Panc1 (cell line): ENCODE measurements around the gene B3GALT5. TPM values are rescaled to one million over a fixed set of nuclear protein-coding genes. Genes with fewer than 3 reads are reported as not detected.

Experiments used
- ATAC-seq: fragments of 200-7000 bp; cut with Tn5 transposase; 2 replicates; pipeline ENCODE4 v1.9.1; 2020; ENCODE audit warnings: mild to moderate bottlenecking, moderate library complexity
- BruUV-seq: library from RNA; stranded (reverse); fragments of 400-500 nt; replicated peaks from 2 replicates; lab custom pipeline; 2021; lab: Mats Ljungman, UMichigan
- CTCF ChIA-PET: fragments of 300-600 bp; sonication (Branson Sonifier 250); formaldehyde crosslinking; loops from one replicate; lab custom pipeline; 2022; ENCODE audit warnings: antibody characterized with exemption; lab: Charles Lee
- POLR2A ChIA-PET: fragments of 300-600 bp; sonication (Branson Sonifier 250); formaldehyde crosslinking; loops from one replicate; lab custom pipeline; 2022; ENCODE audit warnings: antibody characterized with exemption; lab: Charles Lee
- DNase-seq: peaks from one replicate; pipeline ENCODE4 v3.0.0-alpha.2; 2010; ENCODE audit warnings: low read depth, low spot score
- H3K27ac ChIP-seq: 2 replicates; pipeline ENCODE4 v1.5.1; 2011; ENCODE audit warnings: mild to moderate bottlenecking, low read length, inconsistent platforms
- H3K27me3 ChIP-seq: fragments of 200-500 bp; sonication (Bioruptor generic); 2 replicates; pipeline ENCODE4 v1.6.0; 2014; ENCODE audit warnings: low read length, inconsistent platforms; ENCODE audit not compliant: control insufficient read depth, insufficient read depth
- H3K36me3 ChIP-seq: fragments of 200-500 bp; sonication (Bioruptor generic); 2 replicates; pipeline ENCODE4 v1.5.1; 2014; ENCODE audit warnings: inconsistent platforms, mild to moderate bottlenecking, low read length, moderate library complexity; ENCODE audit not compliant: control insufficient read depth, insufficient read depth
- H3K4me1 ChIP-seq: 2 replicates; pipeline ENCODE4 v1.5.1; 2011; ENCODE audit warnings: inconsistent platforms, mild to moderate bottlenecking, low read length, moderate library complexity; ENCODE audit not compliant: control insufficient read depth, insufficient read depth
- H3K4me3 ChIP-seq, 2 experiments: 2 replicates each; pipeline ENCODE4 v1.5.1; 2011 to 2012; ENCODE audit warnings: low read depth in 2 of 2, low read length in 2 of 2, mild to moderate bottlenecking in 2 of 2, inconsistent platforms in 1 of 2, moderate library complexity in 1 of 2
- H3K9me3 ChIP-seq: fragments of 200-500 bp; sonication (Bioruptor generic); 2 replicates; pipeline ENCODE4 v1.5.1; 2014; ENCODE audit warnings: low read depth, mild to moderate bottlenecking, inconsistent platforms, low read length, moderate library complexity; ENCODE audit not compliant: control insufficient read depth, insufficient read depth
- CTCF ChIP-seq: fragments of 450-650 bp; IDR thresholded peaks from 2 replicates; pipeline ENCODE4 v1.5.1; 2017; ENCODE audit warnings: mild to moderate bottlenecking
- POLR2AphosphoS5 ChIP-seq: IDR thresholded peaks from 2 replicates; pipeline ENCODE4 v1.6.1; 2012; ENCODE audit warnings: mild to moderate bottlenecking, low read depth, low read length, moderate library complexity
- REST ChIP-seq, 2 experiments: IDR thresholded peaks; 2 replicates each; pipeline ENCODE4 v1.6.1; 2011 to 2012; ENCODE audit warnings: low read depth in 2 of 2, control low read depth in 1 of 2, low read length in 1 of 2, mild to moderate bottlenecking in 1 of 2, moderate library complexity in 1 of 2; ENCODE audit not compliant: insufficient read depth in 1 of 2
- SIN3A ChIP-seq: IDR thresholded peaks from 2 replicates; pipeline ENCODE4 v1.6.1; 2012; ENCODE audit warnings: low read depth, mild to moderate bottlenecking, low read length, moderate library complexity, borderline replicate concordance; ENCODE audit not compliant: insufficient read depth
- TCF7L2 ChIP-seq: IDR thresholded peaks from 2 replicates; pipeline ENCODE4 v1.6.1; 2011; ENCODE audit warnings: mild to moderate bottlenecking, low read depth, low read length, inconsistent platforms
- in situ Hi-C: cut with HindIII; loops from 2 replicates; pipeline ENCODE4 v1.10.0; 2016; ENCODE audit warnings: low sequenced_read_pairs, low pct_unique_long_range_greater_than_20kb
- intact Hi-C: fragments of 100-400 bp; cut with micrococcal nuclease; formaldehyde crosslinking; loops from one replicate; pipeline ENCODE4 v1.10.0; 2022; ENCODE audit not compliant: unreplicated experiment
- total RNA-seq: library from RNA; stranded (reverse); gene quantifications from one replicate; pipeline ENCODE4 v1.2.1, GENCODE V29; 2021; ENCODE audit not compliant: unreplicated experiment

Gene B3GALT5
- total RNA-seq, 1 experiment from 2014 or later: 0.10 TPM

- intact Hi-C loops: no loop called here
- CTCF ChIA-PET: no interaction called here
- no peaks in the 10 kb centered on the region for H3K27me3 ChIP-seq
These were observed 94.6 kb downstream of the B3GALT5 start for GRCh38 chr21:39707316-39707715.

GRCh38 chr21:39710866-39711265 is 98.1 kb downstream of the B3GALT5 start:
- no TSS peak for BruUV-seq
- intact Hi-C loops (no loop called here), in situ Hi-C loops (no loop called here)
- ATAC-seq (no peak), DNase-seq (no peak)
- ChIA-PET POLR2A (no interaction called here), CTCF (no interaction called here)
- Histone ChIP-seq H3K27ac (no peak overlapping the region), H3K4me1 (no peaks in the 10 kb centered on the region), H3K27me3 (no peaks in the 10 kb centered on the region), H3K4me3 (no peak overlapping the region), H3K36me3 (no peaks in the 10 kb centered on the region), H3K9me3 (no peaks in the 10 kb centered on the region)
- no peak for TF ChIP-seq SIN3A
- TF ChIP-seq POLR2AphosphoS5: no peak
- TF ChIP-seq REST (IDR thresholded peaks at IDR 0.05; ENCODE audit: insufficient read depth in 1 of 2, low read depth in 2 of 2, low read length in 1 of 2): no peak
- no peak for TF ChIP-seq TCF7L2
- no peak for TF ChIP-seq CTCF

More at GRCh38 chr21:39707316-39707715, 94.6 kb downstream of the B3GALT5 start:
- BruUV-seq: no TSS peak
- H3K4me1 ChIP-seq: no peaks in the 10 kb centered on the region
- POLR2A ChIA-PET: no interaction called here
- TF ChIP-seq REST (IDR thresholded peaks at IDR 0.05; ENCODE audit: insufficient read depth in 1 of 2, low read depth in 2 of 2, low read length in 1 of 2) (no peak), POLR2AphosphoS5 (no peak)
- in situ Hi-C loops: no loop called here
- ATAC-seq (no peak), DNase-seq (no peak)
- no peak overlapping the region for H3K27ac ChIP-seq
- H3K9me3 ChIP-seq: no peaks in the 10 kb centered on the region
- no peak overlapping the region for H3K4me3 ChIP-seq
- no peaks in the 10 kb centered on the region for H3K36me3 ChIP-seq
